H1 (cell line): ENCODE measurements around the gene ZBTB7B. TPM values are rescaled to one million over a fixed set of nuclear protein-coding genes. Genes with fewer than 3 reads are reported as not detected.
A peak's percentile ranks its signal among the peaks of the same experiment; 100 is the strongest.

Experiments used
- CTCF ChIA-PET: fragments of 300-600 bp; sonication (Branson Sonifier 250); formaldehyde crosslinking; loops from one replicate; lab custom pipeline; 2021; ENCODE audit not compliant: partially characterized antibody; lab: Charles Lee
- POLR2A ChIA-PET: fragments of 300-600 bp; sonication (Branson Sonifier 250); formaldehyde crosslinking; loops from one replicate; lab custom pipeline; 2021; ENCODE audit warnings: inconsistent platforms; ENCODE audit not compliant: partially characterized antibody; lab: Charles Lee
- DNase-seq, 2 experiments: peaks; one replicate each; pipeline versions ENCODE4 v3.0.0 to v3.0.0-alpha.2; 2010 to 2022; ENCODE audit warnings: low spot score in 2 of 2, low read depth in 1 of 2, mixed read lengths in 1 of 2
- FAIRE-seq: peaks from 2 replicates; lab custom pipeline; 2011; peaks lifted over from hg19 to GRCh38; lab: Jason Lieb, UNC
- H2AFZ ChIP-seq: 2 replicates; pipeline ENCODE4 v1.8.1; 2012; ENCODE audit warnings: low read length, inconsistent platforms
- H2AK5ac ChIP-seq: 2 replicates; pipeline ENCODE4 v1.6.1; 2013; ENCODE audit warnings: low read depth, low read length
- H2BK120ac ChIP-seq: replicated peaks from 2 replicates; pipeline ENCODE3; 2013; ENCODE audit warnings: low read depth, low read length, inconsistent platforms
- H2BK12ac ChIP-seq: 2 replicates; pipeline ENCODE4 v1.6.1; 2013; ENCODE audit warnings: low read depth, low read length
- H2BK15ac ChIP-seq: 2 replicates; pipeline ENCODE4 v1.6.1; 2013; ENCODE audit warnings: low read length
- H2BK20ac ChIP-seq: 2 replicates; pipeline ENCODE4 v1.6.1; 2013; ENCODE audit warnings: low read length
- H2BK5ac ChIP-seq: 2 replicates; pipeline ENCODE4 v1.6.1; 2013; ENCODE audit warnings: low read depth, low read length
- H3K14ac ChIP-seq: 2 replicates; pipeline ENCODE4 v1.6.1; 2013; ENCODE audit warnings: inconsistent platforms; ENCODE audit not compliant: insufficient read length
- H3K18ac ChIP-seq: 2 replicates; pipeline ENCODE4 v1.6.1; 2013; ENCODE audit warnings: low read length; ENCODE audit errors: extremely low read depth
- H3K23ac ChIP-seq: 2 replicates; pipeline ENCODE4 v1.6.1; 2013; ENCODE audit warnings: inconsistent platforms; ENCODE audit not compliant: insufficient read length
- H3K23me2 ChIP-seq: 2 replicates; pipeline ENCODE4 v1.6.1; 2013; ENCODE audit warnings: low read depth, low read length
- H3K27ac ChIP-seq: 2 replicates; pipeline ENCODE4 v1.6.1; 2011; ENCODE audit warnings: low read depth, low read length, inconsistent platforms
- H3K27me3 ChIP-seq, 4 experiments: replicated peaks in 1 of 4; 1 replicate in 1 of 4; 2 replicates in 3 of 4; pipeline versions ENCODE4 v1.6.1 to v1.8.1; 2011 to 2013; ENCODE audit warnings: low read length in 3 of 4, mild to moderate bottlenecking in 3 of 4, inconsistent platforms in 2 of 4, mixed read lengths in 2 of 4, moderate library complexity in 1 of 4; ENCODE audit not compliant: control insufficient read depth in 3 of 4, insufficient read depth in 3 of 4; ENCODE audit errors: extremely low read depth in 1 of 4
- H3K36me3 ChIP-seq, 4 experiments: 2 replicates each; pipeline versions ENCODE4 v1.6.1 to v1.8.1; 2011 to 2013; ENCODE audit warnings: mild to moderate bottlenecking in 4 of 4, low read length in 3 of 4, moderate library complexity in 2 of 4, control low read depth in 1 of 4, inconsistent platforms in 1 of 4; ENCODE audit not compliant: insufficient read depth in 4 of 4, control insufficient read depth in 2 of 4
- H3K4ac ChIP-seq: replicated peaks from 2 replicates; pipeline ENCODE3; 2013; ENCODE audit warnings: low read length, low read depth, mixed read lengths, inconsistent platforms; ENCODE audit not compliant: insufficient read length
- H3K4me1 ChIP-seq, 4 experiments: replicated peaks in 1 of 4; 1 replicate in 1 of 4; 2 replicates in 3 of 4; pipeline versions ENCODE4 v1.6.1 to v1.8.1; 2011 to 2013; ENCODE audit warnings: low read length in 3 of 4, inconsistent platforms in 2 of 4, mixed read lengths in 1 of 4; ENCODE audit not compliant: insufficient read depth in 4 of 4, control insufficient read depth in 3 of 4
- H3K4me2 ChIP-seq, 2 experiments: 2 replicates each; pipeline versions ENCODE4 v1.6.1 to v1.8.1; 2011 to 2013; ENCODE audit warnings: low read depth in 2 of 2, low read length in 2 of 2, control low read depth in 1 of 2, inconsistent platforms in 1 of 2, mild to moderate bottlenecking in 1 of 2; ENCODE audit not compliant: insufficient read depth in 1 of 2
- H3K4me3 ChIP-seq, 4 experiments: fragments of 200-600, 300-600 bp in 1 of 4; sonication (generic), shearing (Covaris generic), sonication (Bioruptor Twin) in 1 of 4; 2 replicates each; pipeline versions ENCODE4 v1.5.1 to v1.8.1; 2011 to 2016; ENCODE audit warnings: low read length in 4 of 4, low read depth in 3 of 4, control low read depth in 2 of 4, inconsistent platforms in 2 of 4, mild to moderate bottlenecking in 2 of 4, mixed read lengths in 1 of 4, moderate library complexity in 1 of 4; ENCODE audit not compliant: insufficient read depth in 2 of 4; ENCODE audit errors: extremely low read depth in 1 of 4
- H3K56ac ChIP-seq: replicated peaks from 2 replicates; pipeline ENCODE3; 2013; ENCODE audit warnings: low read depth, mild to moderate bottlenecking, mixed read lengths, low read length, inconsistent platforms; ENCODE audit not compliant: insufficient read length
- H3K79me1 ChIP-seq: 2 replicates; pipeline ENCODE4 v1.6.1; 2013; ENCODE audit warnings: low read depth, low read length, control low read depth
- H3K79me2 ChIP-seq, 2 experiments: 2 replicates each; pipeline versions ENCODE4 v1.6.1 to v1.8.1; 2012 to 2013; ENCODE audit warnings: low read length in 2 of 2, mild to moderate bottlenecking in 2 of 2, inconsistent platforms in 1 of 2; ENCODE audit not compliant: insufficient read depth in 2 of 2, control insufficient read depth in 1 of 2
- H3K9ac ChIP-seq, 4 experiments: replicated peaks in 1 of 4; 1 replicate in 1 of 4; 2 replicates in 3 of 4; pipeline versions ENCODE4 v1.6.1 to v1.8.1; 2011 to 2013; ENCODE audit warnings: low read depth in 3 of 4, low read length in 3 of 4, control low read depth in 2 of 4, mild to moderate bottlenecking in 2 of 4, moderate library complexity in 2 of 4, inconsistent platforms in 1 of 4; ENCODE audit errors: extremely low read depth in 1 of 4
- H3K9me3 ChIP-seq, 2 experiments: 2 replicates each; pipeline versions ENCODE4 v1.6.1 to v1.8.1; 2012 to 2013; ENCODE audit warnings: mild to moderate bottlenecking in 2 of 2, moderate library complexity in 2 of 2, control low read depth in 1 of 2, inconsistent platforms in 1 of 2, low read depth in 1 of 2, low read length in 1 of 2, mixed read lengths in 1 of 2; ENCODE audit not compliant: insufficient read depth in 2 of 2
- H4K20me1 ChIP-seq, 2 experiments: replicated peaks in 1 of 2; 2 replicates each; pipeline versions ENCODE3 to v1.8.1; 2011 to 2013; ENCODE audit warnings: inconsistent platforms in 2 of 2, low read length in 2 of 2, mild to moderate bottlenecking in 1 of 2; ENCODE audit not compliant: insufficient read depth in 2 of 2, control insufficient read depth in 1 of 2
- H4K5ac ChIP-seq: 2 replicates; pipeline ENCODE4 v1.6.1; 2013; ENCODE audit warnings: low read length, low read depth, mixed read lengths, inconsistent platforms; ENCODE audit not compliant: insufficient read length
- H4K8ac ChIP-seq: 2 replicates; pipeline ENCODE4 v1.8.0; 2013; ENCODE audit warnings: mild to moderate bottlenecking, moderate library complexity, low read length, inconsistent platforms; ENCODE audit not compliant: insufficient read depth; ENCODE audit errors: extremely low read depth
- H4K91ac ChIP-seq: replicated peaks from 2 replicates; pipeline ENCODE3; 2013; ENCODE audit warnings: low read length, mixed read lengths, inconsistent platforms; ENCODE audit not compliant: insufficient read length
- KDM4A ChIP-seq: IDR thresholded peaks from one replicate; pipeline ENCODE4 v1.7.1; 2012; ENCODE audit warnings: low read depth, mild to moderate bottlenecking, moderate library complexity, low read length, inconsistent platforms; ENCODE audit not compliant: severe bottlenecking
- PHF8 ChIP-seq: fragments of 200-600 bp; sonication (generic); conservative IDR thresholded peaks from 2 replicates; pipeline ENCODE4 v1.7.1; 2012; ENCODE audit warnings: low read depth, mild to moderate bottlenecking, inconsistent platforms, low read length, moderate library complexity
- POLR2A ChIP-seq, 2 experiments: IDR thresholded peaks; 1 replicate in 1 of 2; 2 replicates in 1 of 2; pipeline ENCODE4 v1.6.1; 2011; ENCODE audit warnings: low read depth in 2 of 2, low read length in 2 of 2, mild to moderate bottlenecking in 2 of 2; ENCODE audit errors: control extremely low read depth in 1 of 2
- SAP30 ChIP-seq: fragments of 300-600 bp; sonication (generic); IDR thresholded peaks from 2 replicates; pipeline ENCODE4 v1.7.1; 2012; ENCODE audit warnings: low read length, moderate library complexity, mild to moderate bottlenecking, inconsistent platforms; ENCODE audit not compliant: insufficient read depth, insufficient replicate concordance
- SIRT6 ChIP-seq: IDR thresholded peaks from one replicate; pipeline ENCODE4 v1.7.1; 2012; ENCODE audit warnings: low read length, inconsistent platforms
- SP1 ChIP-seq: IDR thresholded peaks from 2 replicates; pipeline ENCODE4 v1.6.1; 2011; ENCODE audit warnings: low read depth, low read length
- TBP ChIP-seq: IDR thresholded peaks from 2 replicates; pipeline ENCODE4 v1.6.1; 2011; ENCODE audit warnings: low read depth, low read length, improper control_type of control experiment
- TCF12 ChIP-seq: IDR thresholded peaks from 2 replicates; pipeline ENCODE4 v1.6.1; 2011; ENCODE audit warnings: low read depth, mild to moderate bottlenecking, low read length
- WGBS, 2 experiments: shearing (Covaris generic) in 1 of 2; methylation state at CpG; one replicate each; pipeline versions ENCODE4 v1.1.6 to v1.1.7; 2013 to 2015; ENCODE audit warnings: low lambda C conversion rate in 2 of 2, mixed read lengths in 2 of 2, inconsistent platforms in 1 of 2, low coverage in 1 of 2, missing lambda C conversion rate in 1 of 2; ENCODE audit not compliant: insufficient replicate concordance in 2 of 2, insufficient coverage in 1 of 2, insufficient read length in 1 of 2; ENCODE audit errors: extremely low coverage in 1 of 2, missing lambda C conversion rate in 1 of 2; 5-methylcytosine and 5-hydroxymethylcytosine counted together
- polyA plus RNA-seq, 7 experiments: library from polyadenylated mRNA; depleted of rRNA in 3 of 7; stranded (reverse) in 5 of 7; unstranded in 2 of 7; fragments of >200 nt in 5 of 7; fragments of 200-250 nt in 2 of 7; gene quantifications; 1 replicate in 5 of 7; 2 replicates in 1 of 7; 4 replicates in 1 of 7; pipeline versions ENCODE4 v1.2.1 to v1.2.3, GENCODE V29; 2011 to 2013; ENCODE audit warnings: missing spikeins in 2 of 7, mixed read lengths in 2 of 7
- total RNA-seq: library from RNA; stranded (reverse); fragmentation: NEBNext Ultra II Directional; extraction: Animal tissue kit (Norgen Biotek cat#: 25700); gene quantifications from 2 replicates; pipeline ENCODE4 v1.2.1, GENCODE V29; 2021
- TF ChIP-seq, protein P1 (sequence below): IDR thresholded peaks from 2 replicates; pipeline ENCODE4 v1.6.1; 2012; ENCODE audit warnings: inconsistent platforms

ZBTB7B gene
- total and polyA plus RNA-seq, 2 of the 8 experiments (the other 6 are each of a cell fraction or from before 2014, with no cell fraction given), result 24.5 to 36.9 TPM

DNA sequence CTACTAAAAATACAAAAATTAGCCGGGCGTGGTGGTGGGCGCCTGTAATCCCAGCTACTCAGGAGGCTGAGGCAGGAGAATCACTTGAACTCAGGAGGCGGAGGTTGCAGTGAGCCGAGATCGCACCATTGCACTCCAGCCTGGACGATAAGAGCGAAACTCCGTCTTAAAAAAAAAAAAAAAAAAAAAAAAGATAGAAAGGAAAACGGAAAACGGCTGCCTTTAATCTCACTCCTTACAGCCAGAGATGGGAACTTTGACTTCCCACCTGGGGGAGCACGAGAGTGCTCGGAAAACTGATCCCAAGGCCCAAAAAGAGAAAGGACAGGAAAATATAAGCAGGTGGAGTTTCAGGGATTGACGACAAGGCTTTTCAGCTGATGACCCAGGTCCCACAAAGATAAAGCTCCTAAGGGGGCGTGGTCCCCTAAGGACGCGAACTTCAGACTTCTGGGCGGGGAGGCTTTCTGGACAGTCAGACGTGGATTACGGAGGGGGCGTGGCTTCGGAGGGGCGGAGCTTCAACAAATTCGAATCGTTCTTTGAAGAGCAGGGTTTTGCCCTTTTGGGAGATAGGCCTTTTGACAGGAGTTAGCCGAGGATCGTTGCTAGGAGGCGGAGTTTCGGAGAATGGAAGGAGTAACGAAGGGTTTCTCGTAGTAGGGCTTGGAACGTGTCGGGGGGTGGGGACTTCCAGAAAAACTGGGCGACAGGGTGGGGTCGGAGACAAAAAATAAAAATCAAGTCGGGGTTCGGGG lies 29.1 kb upstream of the ZBTB7B start:
- Histone ChIP-seq H3K4me3 (peak overlapping the region; percentile 82 to 98 (median 91)), H3K4ac (peak overlapping the region; percentile 42), H3K27me3 (no peaks in the 10 kb centered on the region), H2AK5ac (peak overlapping the region; percentile 82; the same call in 1 of the 2 replicates), H2BK120ac (no peak overlapping the region), H3K79me1 (peaks cover 9% of the 10 kb centered on the region; the same call in 1 of the 2 replicates), H4K91ac (peak overlapping the region; percentile 99), H3K18ac (peak overlapping the region; percentile 98), H3K9ac (peak overlapping the region in 3 of 4 experiments; percentile 86 to 90 (median 87); a peak in 6 of 7 replicates), H2BK12ac (peak overlapping the region; percentile 98; the same call in 1 of the 2 replicates), H2BK20ac (no peak overlapping the region), H4K5ac (peak overlapping the region; percentile 81), H3K23ac (no peak overlapping the region), H3K36me3 (peaks cover 4 to 9% (median 7%) of the 10 kb centered on the region in 4 experiments; a peak in 7 of 8 replicates), H2BK5ac (peak overlapping the region; percentile 99), H3K27ac (peak overlapping the region; percentile 95), H3K79me2 (peaks cover 25 to 57% of the 10 kb centered on the region in 2 experiments), H3K4me1 (peaks cover 3 to 20% (median 16%) of the 10 kb centered on the region in 4 experiments), H3K9me3 (no peaks in the 10 kb centered on the region), H2BK15ac (peak overlapping the region; percentile 98; the same call in 1 of the 2 replicates), H4K8ac (peak overlapping the region; percentile 76; the same call in 1 of the 2 replicates), H4K20me1 (peaks cover 5 to 14% of the 10 kb centered on the region in 2 experiments), H3K14ac (no peak overlapping the region), H3K4me2 (peak overlapping the region; percentile 78 to 94), H3K23me2 (peaks cover 29% of the 10 kb centered on the region), H3K56ac (peak overlapping the region; percentile 59), H2AFZ (no peak overlapping the region)
- DNase-seq (peak; percentile 98 to 99), FAIRE-seq (no peak)
- 1% methylated on average over 35 of the region's 37 CpGs; no CpG with 5 or more reads in 1 of the 2 experiments for WGBS, 2 experiments
- ChIA-PET CTCF (interaction anchor here (1.0 to 20.6 kb wide), 8 partner anchors 10 to 136 kb away, joined by 3 to 334 read pairs (median 6); partner anchors contain the start of genes FLAD1, LENEP and PBXIP1), POLR2A (interaction anchor here (0.6 to 42.8 kb wide), 22 partner anchors 8 to 233 kb away, joined by 3 to 702 read pairs (median 4); partner anchors contain the start of genes ADAM15, EFNA3, FLAD1 and LENEP)
- TF ChIP-seq TCF12 (no peak), PHF8 (peak; percentile 46; the same call in 1 of the 2 replicates), SIRT6 (no peak), POLR2A (IDR thresholded peaks at IDR 0.05; ENCODE audit: control extremely low read depth in 1 of 2, low read depth in 2 of 2, low read length in 2 of 2) (no peak; a peak in 1 of 3 replicates), TBP (peak; percentile 78), KDM4A (no peak), SAP30 (peak; percentile 87), SP1 (peak; percentile 44; the same call in 1 of the 2 replicates)
- TF ChIP-seq, protein P1, sequence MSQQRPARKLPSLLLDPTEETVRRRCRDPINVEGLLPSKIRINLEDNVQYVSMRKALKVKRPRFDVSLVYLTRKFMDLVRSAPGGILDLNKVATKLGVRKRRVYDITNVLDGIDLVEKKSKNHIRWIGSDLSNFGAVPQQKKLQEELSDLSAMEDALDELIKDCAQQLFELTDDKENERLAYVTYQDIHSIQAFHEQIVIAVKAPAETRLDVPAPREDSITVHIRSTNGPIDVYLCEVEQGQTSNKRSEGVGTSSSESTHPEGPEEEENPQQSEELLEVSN, result no peak
